Hair follicular keratinocyte (primary cell): ENCODE results near the gene HBG1. TPM values are rescaled to one million over a fixed set of nuclear protein-coding genes. Genes with fewer than 3 reads are reported as not detected.

Experiments used
- total RNA-seq: library from RNA; depleted of rRNA; stranded (reverse); fragments of >200 nt; gene quantifications from 2 replicates; pipeline ENCODE4 v1.2.3, GENCODE V29; 2015

Gene HBG1
- total RNA-seq: not detected in 2 replicates

DNA sequence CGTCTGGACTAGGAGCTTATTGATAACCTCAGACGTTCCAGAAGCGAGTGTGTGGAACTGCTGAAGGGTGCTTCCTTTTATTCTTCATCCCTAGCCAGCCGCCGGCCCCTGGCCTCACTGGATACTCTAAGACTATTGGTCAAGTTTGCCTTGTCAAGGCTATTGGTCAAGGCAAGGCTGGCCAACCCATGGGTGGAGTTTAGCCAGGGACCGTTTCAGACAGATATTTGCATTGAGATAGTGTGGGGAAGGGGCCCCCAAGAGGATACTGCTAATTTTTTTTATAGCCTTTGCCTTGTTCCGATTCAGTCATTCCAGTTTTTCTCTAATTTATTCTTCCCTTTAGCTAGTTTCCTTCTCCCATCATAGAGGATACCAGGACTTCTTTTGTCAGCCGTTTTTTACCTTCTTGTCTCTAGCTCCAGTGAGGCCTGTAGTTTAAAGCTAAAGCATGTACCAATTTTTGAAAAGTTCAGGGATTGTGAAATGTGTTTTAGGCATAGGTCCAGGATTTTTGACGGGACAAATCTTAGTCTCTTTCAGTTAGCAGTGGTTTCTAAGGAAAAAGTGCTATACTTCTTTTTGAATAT is at the start of gene HBG1:
TSS of gene HBG1 (minus strand) at position 51 of the 590 bp plus-strand sequence. CDS start 53 bp downstream, outside the sequence.

DNA sequence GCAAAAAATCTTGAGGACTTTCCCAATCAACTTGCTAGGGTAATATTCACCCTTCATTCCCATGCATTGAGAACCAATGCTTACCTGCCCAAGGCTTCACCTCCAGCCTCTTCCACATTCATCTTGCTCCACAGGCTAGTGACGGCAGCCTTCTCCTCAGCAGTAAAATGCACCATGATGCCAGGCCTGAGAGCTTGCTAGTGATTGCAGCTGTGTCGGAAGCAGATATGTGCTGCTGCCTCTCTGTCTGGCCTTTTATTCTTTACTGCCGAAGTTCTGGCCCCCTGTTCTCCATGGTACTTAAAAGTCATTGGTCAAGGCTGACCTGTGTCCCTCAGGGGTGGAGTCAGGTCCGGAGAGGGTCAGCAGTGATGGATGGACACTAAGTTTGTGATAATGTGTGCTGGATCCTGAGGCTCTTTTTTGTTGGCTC is 20.1 kb upstream of the HBG1 start, which contains the start of gene HBE1:
TSS of gene HBE1 (minus strand) at position 231 of the 433 bp plus-strand sequence. CDS start at position 176, 55 bp downstream.

DNA sequence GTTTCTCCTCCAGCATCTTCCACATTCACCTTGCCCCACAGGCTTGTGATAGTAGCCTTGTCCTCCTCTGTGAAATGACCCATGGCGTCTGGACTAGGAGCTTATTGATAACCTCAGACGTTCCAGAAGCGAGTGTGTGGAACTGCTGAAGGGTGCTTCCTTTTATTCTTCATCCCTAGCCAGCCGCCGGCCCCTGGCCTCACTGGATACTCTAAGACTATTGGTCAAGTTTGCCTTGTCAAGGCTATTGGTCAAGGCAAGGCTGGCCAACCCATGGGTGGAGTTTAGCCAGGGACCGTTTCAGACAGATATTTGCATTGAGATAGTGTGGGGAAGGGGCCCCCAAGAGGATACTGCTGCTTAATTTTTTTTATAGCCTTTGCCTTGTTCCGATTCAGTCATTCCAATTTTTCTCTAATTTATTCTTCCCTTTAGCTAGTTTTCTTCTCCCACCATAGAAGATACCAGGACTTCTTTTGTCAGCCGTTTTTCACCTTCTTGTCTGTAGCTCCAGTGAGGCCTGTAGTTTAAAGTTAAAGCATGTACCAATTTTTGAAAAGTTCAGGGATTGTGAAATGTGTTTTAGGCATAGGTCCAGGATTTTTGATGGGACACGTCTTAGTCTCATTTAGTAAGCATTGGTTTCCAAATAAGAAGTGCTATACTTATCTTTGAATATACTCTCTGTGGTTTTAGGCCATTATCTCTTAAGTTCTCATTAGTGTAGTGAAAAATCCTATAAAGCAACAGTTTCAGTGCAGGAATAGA is 5.2 kb upstream of the HBG1 start, which contains the start of gene HBG2:
TSS of gene HBG2 (minus strand) at position 136 of the 768 bp plus-strand sequence. CDS start at position 83, 53 bp downstream.

GRCh38 chr11:5234381-5234834 is 15.2 kb downstream of the HBG1 start, which contains the start of gene HBD:
HBD (minus strand) TSS chr11:5234483; CDS start chr11:5234433, 50 bp downstream.

GRCh38 chr11:5226732-5227310 is 22.8 kb downstream of the HBG1 start, which contains the start of gene HBB:
HBB (minus strand) TSS chr11:5227071; CDS start chr11:5227021, 50 bp downstream.

DNA sequence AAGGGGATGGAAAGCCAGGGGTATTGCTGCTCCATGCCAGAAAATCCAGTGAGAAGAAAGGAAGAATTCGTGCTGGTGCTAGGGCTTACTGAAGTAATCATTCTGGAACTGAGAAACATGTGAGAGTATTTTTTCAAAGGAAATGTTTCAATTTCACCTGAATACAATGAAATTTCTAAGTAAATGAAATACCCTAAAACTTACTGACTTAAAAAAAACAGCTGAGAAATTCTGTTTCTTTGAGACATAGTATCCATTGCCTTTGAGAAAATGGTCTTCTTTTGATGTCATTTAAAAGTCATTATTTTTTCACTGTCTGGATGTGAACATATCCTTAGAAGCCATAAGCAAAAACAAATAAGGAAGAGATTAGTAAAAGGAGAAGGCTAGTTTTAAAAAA is 49.1 kb downstream of the HBG1 start, which contains the start of gene OR51V1:
TSS of gene OR51V1 (minus strand) at position 101 of the 400 bp plus-strand sequence. CDS start at position 101, 0 bp downstream.

Other genes with a start within 250 kb of the HBG1 start
- not detected in 2 replicates for gene OR52J3, start 203.3 kb downstream of the HBG1 start, total RNA-seq
- not detected in 2 replicates for gene OR52E2, start 190.2 kb downstream of the HBG1 start, total RNA-seq
- not detected in 2 replicates for gene OR52E1, start 180.3 kb downstream of the HBG1 start, total RNA-seq
- not detected in 2 replicates for gene OR52A5, start 111.5 kb downstream of the HBG1 start, total RNA-seq
- gene OR52A1, start 95.1 kb downstream of the HBG1 start, total RNA-seq: not detected in 2 replicates
- gene OR51V1, start 49.2 kb downstream of the HBG1 start, total RNA-seq: not detected in 2 replicates
- not detected in 2 replicates for gene HBB, start 22.8 kb downstream of the HBG1 start, total RNA-seq
- not detected in 2 replicates for gene HBD, start 15.4 kb downstream of the HBG1 start, total RNA-seq
- gene HBG2, start 4.9 kb upstream of the HBG1 start, total RNA-seq: not detected in 2 replicates
- gene HBE1, start 20.1 kb upstream of the HBG1 start, total RNA-seq: not detected in 2 replicates
- gene OR51B4, start 52.1 kb upstream of the HBG1 start, total RNA-seq: not detected in 2 replicates
- gene OR51B2, start 74.4 kb upstream of the HBG1 start, total RNA-seq: not detected in 2 replicates
- gene OR51B5, start 93.7 kb upstream of the HBG1 start, total RNA-seq: not detected in 2 replicates
- not detected in 2 replicates for gene OR51B6, start 101.7 kb upstream of the HBG1 start, total RNA-seq
- gene OR51M1, start 134.0 kb upstream of the HBG1 start, total RNA-seq: not detected in 2 replicates
- not detected in 2 replicates for gene OR51Q1, start 172.3 kb upstream of the HBG1 start, total RNA-seq
- gene OR51I1, start 191.7 kb upstream of the HBG1 start, total RNA-seq: not detected in 2 replicates
- gene OR51I2, start 199.5 kb upstream of the HBG1 start, total RNA-seq: not detected in 2 replicates
- gene OR52D1, start 238.8 kb upstream of the HBG1 start, total RNA-seq: not detected in 2 replicates